Testis (tissue), 2 donors: ENCODE results near the gene THBS4.

Source experiments
- CTCF ChIP-seq, 3 experiments: fragments of 450-650 bp in 2 of 3; fragments of 200-600 bp in 1 of 3; sonication (generic) in 1 of 3; IDR thresholded peaks; one replicate each; pipeline ENCODE4 v1.5.1; 2016 to 2019; ENCODE audit warnings: antibody characterized with exemption in 3 of 3, mild to moderate bottlenecking in 2 of 3, moderate library complexity in 1 of 3
- POLR2A ChIP-seq: fragments of 450-650 bp; IDR thresholded peaks from one replicate; pipeline ENCODE4 v1.6.1; 2017; ENCODE audit warnings: antibody characterized with exemption, mild to moderate bottlenecking, moderate library complexity

- TF ChIP-seq POLR2A: no peak
- TF ChIP-seq CTCF (IDR thresholded peaks at IDR 0.05): peak; percentile 74 to 89 (median 83)
These were observed 48.1 kb downstream of the THBS4 start for GRCh38 chr5:80083101-80083890.
